Upper lobe of right lung (tissue), 1 donor: ENCODE measurements around the gene ITSN2. TPM values are rescaled to one million over a fixed set of nuclear protein-coding genes. Genes with fewer than 3 reads are reported as not detected.

Experiments used
- ATAC-seq: fragments of 200-7000 bp; cut with Tn5 transposase; one replicate; pipeline ENCODE4 v1.9.1; 2020; ENCODE audit warnings: mild to moderate bottlenecking, moderate library complexity
- DNase-seq: peaks from one replicate; pipeline ENCODE4 v3.0.0-alpha.2; 2020
- H3K27ac ChIP-seq: fragments of 200-600 bp; one replicate; pipeline ENCODE4 v1.8.0; 2022
- H3K27me3 ChIP-seq: fragments of 200-600 bp; one replicate; pipeline ENCODE4 v1.8.0; 2022; ENCODE audit warnings: mild to moderate bottlenecking
- H3K36me3 ChIP-seq: fragments of 200-600 bp; one replicate; pipeline ENCODE4 v1.8.0; 2022
- H3K4me1 ChIP-seq: fragments of 200-600 bp; one replicate; pipeline ENCODE4 v1.8.0; 2022
- H3K4me3 ChIP-seq: fragments of 200-600 bp; one replicate; pipeline ENCODE4 v1.8.0; 2022; ENCODE audit warnings: mild to moderate bottlenecking
- H3K9me3 ChIP-seq: fragments of 200-600 bp; one replicate; pipeline ENCODE4 v1.8.0; 2022
- intact Hi-C: fragments of 100-400 bp; cut with DNase I; formaldehyde crosslinking; loops from one replicate; pipeline ENCODE4 v1.11.0; 2022
- total RNA-seq: library from RNA; stranded (reverse); fragmentation: NEBNext Ultra II Directional; extraction: Animal tissue kit (Norgen Biotek cat#: 25700); gene quantifications from one replicate; pipeline ENCODE4 v1.2.1, GENCODE V29; 2021
- TF ChIP-seq, protein P1 (sequence below): fragments of 200-600 bp; IDR thresholded peaks from one replicate; pipeline ENCODE4 v1.8.0; 2022; ENCODE audit warnings: antibody characterized with exemption
- donor health status: DM: no; HTN: yes; CAD: no; lungs with severe emphysema.

ITSN2 gene
- total RNA-seq, 1 donor from 2014 or later: 104 TPM

DNA sequence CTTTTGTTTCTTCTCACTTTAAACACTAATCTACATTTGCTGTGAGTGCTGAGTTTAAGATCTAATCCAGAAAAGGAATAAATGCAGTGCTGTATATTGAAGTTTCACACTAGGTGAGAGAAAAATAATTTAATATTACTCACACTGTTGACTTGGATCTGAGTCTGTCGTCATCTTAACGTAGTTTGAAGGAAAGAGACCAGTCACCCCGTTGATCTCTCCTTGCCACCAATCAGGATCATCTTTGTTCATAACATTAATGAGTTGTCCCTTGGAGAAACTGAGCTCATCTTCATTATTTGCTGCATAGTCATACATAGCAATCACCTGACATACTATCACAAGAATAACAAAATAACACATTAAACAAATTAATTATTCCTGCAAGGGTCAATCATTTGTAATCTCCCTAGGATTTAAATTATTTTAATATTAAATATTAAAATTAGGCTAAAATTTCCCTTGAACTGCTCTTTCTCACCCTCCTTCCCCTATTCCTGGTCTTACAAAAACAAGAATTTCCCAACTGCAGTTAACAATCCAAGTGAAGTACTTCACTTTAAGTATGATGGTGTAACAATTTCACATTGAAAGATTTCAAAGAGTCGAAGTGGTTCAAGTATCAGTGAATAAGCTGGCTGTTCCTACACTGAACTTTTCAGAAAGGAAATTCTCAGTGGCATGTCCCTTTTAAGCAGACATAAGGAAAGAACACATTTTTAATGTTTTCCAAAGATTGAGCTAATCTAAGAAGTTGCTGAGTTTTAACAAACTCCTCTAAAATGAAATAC lies 114.2 kb downstream of the ITSN2 start:
- H3K9me3 ChIP-seq: no peaks in the 10 kb centered on the region
- H3K4me1 ChIP-seq: no peaks in the 10 kb centered on the region
- DNase-seq (no peak), ATAC-seq (peak; percentile 72)
- H3K27me3 ChIP-seq: no peaks in the 10 kb centered on the region
- peak overlapping the region; percentile 27 for H3K4me3 ChIP-seq
- peak overlapping the region; percentile 31 for H3K27ac ChIP-seq
- H3K36me3 ChIP-seq: peaks cover 77% of the 10 kb centered on the region
- TF ChIP-seq, protein P1, sequence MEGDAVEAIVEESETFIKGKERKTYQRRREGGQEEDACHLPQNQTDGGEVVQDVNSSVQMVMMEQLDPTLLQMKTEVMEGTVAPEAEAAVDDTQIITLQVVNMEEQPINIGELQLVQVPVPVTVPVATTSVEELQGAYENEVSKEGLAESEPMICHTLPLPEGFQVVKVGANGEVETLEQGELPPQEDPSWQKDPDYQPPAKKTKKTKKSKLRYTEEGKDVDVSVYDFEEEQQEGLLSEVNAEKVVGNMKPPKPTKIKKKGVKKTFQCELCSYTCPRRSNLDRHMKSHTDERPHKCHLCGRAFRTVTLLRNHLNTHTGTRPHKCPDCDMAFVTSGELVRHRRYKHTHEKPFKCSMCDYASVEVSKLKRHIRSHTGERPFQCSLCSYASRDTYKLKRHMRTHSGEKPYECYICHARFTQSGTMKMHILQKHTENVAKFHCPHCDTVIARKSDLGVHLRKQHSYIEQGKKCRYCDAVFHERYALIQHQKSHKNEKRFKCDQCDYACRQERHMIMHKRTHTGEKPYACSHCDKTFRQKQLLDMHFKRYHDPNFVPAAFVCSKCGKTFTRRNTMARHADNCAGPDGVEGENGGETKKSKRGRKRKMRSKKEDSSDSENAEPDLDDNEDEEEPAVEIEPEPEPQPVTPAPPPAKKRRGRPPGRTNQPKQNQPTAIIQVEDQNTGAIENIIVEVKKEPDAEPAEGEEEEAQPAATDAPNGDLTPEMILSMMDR: no peak
- intact Hi-C loops: no loop called here

DNA sequence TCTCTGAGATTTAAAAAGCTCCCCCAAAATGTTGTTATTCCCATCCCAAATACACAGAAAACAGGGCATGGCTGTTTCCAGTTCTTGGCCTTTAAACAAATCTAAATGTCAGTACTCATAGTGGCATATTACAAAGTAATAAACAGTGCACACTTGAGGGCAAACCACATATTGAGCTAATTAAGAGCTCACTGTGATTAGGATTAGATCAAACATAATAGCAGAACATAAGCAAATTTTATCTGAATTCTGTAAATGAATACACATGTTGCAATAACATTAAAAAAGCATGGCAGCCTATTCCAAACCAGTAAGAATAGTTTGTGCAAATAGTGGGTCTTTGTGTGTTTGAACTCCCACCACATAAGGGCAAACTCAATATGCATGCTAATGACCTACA lies 118.8 kb downstream of the ITSN2 start:
- H3K9me3 ChIP-seq: no peaks in the 10 kb centered on the region
- DNase-seq (no peak), ATAC-seq (no peak)
- no peak overlapping the region for H3K27ac ChIP-seq
- intact Hi-C loops: no loop called here
- H3K27me3 ChIP-seq: no peaks in the 10 kb centered on the region
- peaks cover 47% of the 10 kb centered on the region for H3K36me3 ChIP-seq
- TF ChIP-seq, protein P1: no peak
- no peak overlapping the region for H3K4me3 ChIP-seq
- H3K4me1 ChIP-seq: no peaks in the 10 kb centered on the region

DNA sequence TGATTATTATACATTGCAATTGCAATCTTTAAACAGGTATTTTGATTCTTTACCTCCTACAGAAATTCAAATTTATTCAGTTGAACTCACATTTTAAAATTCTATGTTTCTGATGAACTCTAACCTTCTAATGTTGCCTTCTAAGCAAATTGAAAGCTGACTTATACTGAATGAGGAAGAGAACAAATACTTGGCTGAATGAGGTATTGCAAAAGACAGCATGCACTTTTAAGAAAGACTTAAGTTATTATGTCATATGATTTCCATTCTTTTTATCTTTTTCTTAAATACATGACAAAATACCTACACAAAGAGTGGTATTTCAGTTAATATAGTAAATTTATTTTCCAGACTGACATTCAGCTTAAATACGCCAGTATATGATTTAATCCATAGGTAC lies 120.8 kb downstream of the ITSN2 start:
- DNase-seq (no peak), ATAC-seq (no peak)
- intact Hi-C loops: no loop called here
- Histone ChIP-seq H3K9me3 (no peaks in the 10 kb centered on the region), H3K27ac (no peak overlapping the region), H3K27me3 (no peaks in the 10 kb centered on the region), H3K4me3 (no peak overlapping the region), H3K4me1 (no peaks in the 10 kb centered on the region), H3K36me3 (peaks cover 34% of the 10 kb centered on the region)
- TF ChIP-seq, protein P1: no peak

DNA sequence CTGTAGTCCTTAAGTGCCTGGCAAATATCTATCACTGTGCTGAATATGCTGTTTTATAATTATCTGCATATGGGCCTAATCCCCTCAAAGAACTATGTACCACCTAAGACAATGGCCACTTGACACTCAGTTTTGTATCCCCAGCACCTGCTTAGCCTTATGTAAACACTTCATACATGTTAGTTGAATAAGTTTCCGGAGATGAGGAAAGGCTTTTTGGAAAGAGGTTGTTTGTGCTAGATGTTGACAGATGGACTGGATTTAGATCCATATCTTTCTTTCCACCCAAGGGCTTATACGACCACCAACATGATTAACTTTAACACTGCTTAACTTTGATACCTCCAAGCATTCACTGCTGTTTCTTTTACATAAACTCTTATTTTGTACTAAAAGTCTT lies 122.2 kb downstream of the ITSN2 start:
- intact Hi-C loops: no loop called here
- TF ChIP-seq, protein P1: no peak
- Histone ChIP-seq H3K9me3 (no peaks in the 10 kb centered on the region), H3K4me3 (no peak overlapping the region), H3K27ac (no peak overlapping the region), H3K36me3 (peaks cover 34% of the 10 kb centered on the region), H3K27me3 (no peaks in the 10 kb centered on the region), H3K4me1 (no peaks in the 10 kb centered on the region)
- no peak for ATAC-seq
- no peak for DNase-seq

DNA sequence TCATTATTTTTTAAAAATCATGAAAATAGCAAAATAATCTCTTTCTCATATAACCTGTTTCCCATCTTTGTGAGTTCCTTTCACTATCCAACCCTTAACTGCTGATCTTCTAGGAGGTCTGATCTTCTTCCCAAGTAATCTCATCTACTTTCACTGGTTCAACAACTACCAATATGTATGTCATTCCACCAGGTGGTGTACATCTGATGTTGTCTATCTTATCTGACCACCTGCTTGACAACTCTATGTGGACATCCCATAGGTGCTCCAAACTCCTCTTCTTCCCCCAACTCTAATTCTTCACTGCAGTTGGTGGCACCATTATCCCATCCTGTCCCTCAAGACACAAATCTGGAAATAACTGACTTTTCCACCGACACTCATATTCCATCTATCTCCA lies 123.0 kb downstream of the ITSN2 start:
- H3K4me3 ChIP-seq: no peak overlapping the region
- no peak overlapping the region for H3K27ac ChIP-seq
- intact Hi-C loops: no loop called here
- H3K9me3 ChIP-seq: no peaks in the 10 kb centered on the region
- no peaks in the 10 kb centered on the region for H3K4me1 ChIP-seq
- no peaks in the 10 kb centered on the region for H3K27me3 ChIP-seq
- TF ChIP-seq, protein P1: no peak
- DNase-seq (no peak), ATAC-seq (no peak)
- peaks cover 34% of the 10 kb centered on the region for H3K36me3 ChIP-seq

DNA sequence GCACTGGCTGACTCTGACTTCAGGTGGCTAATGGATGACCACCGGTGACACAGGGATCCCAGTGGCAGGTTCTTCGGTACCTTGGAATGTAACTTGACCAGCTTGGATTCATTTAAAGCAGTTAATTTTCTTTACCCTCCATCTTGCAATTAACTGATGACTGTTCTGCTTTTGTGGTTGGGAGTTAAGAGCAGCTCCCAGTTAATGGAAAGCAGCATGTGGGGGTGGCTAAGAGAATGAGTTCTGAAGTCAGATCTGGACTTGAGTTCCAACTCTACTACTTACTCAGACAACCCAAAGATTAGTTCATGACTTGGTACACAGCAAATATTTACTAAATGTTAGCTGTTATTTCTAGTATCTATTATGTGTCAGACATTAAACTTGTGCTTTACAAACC lies 127.0 kb downstream of the ITSN2 start:
- no peaks in the 10 kb centered on the region for H3K27me3 ChIP-seq
- H3K36me3 ChIP-seq: peaks cover 13% of the 10 kb centered on the region
- TF ChIP-seq, protein P1: no peak
- H3K9me3 ChIP-seq: no peaks in the 10 kb centered on the region
- no peak overlapping the region for H3K4me3 ChIP-seq
- intact Hi-C loops: no loop called here
- DNase-seq (no peak), ATAC-seq (no peak)
- H3K4me1 ChIP-seq: no peaks in the 10 kb centered on the region
- no peak overlapping the region for H3K27ac ChIP-seq
